Neural crest cell (in vitro differentiated cells): ENCODE results near the gene CADM1. TPM values are rescaled to one million over a fixed set of nuclear protein-coding genes. Genes with fewer than 3 reads are reported as not detected.

Experiments used
- DNase-seq: peaks from one replicate; pipeline ENCODE4 v3.0.0; 2021; ENCODE audit warnings: low read depth, mixed read lengths, low spot score
- H3K27ac Mint-ChIP-seq: one replicate; pipeline ENCODE4 v1.8.0; 2021; ENCODE audit warnings: mild to moderate bottlenecking, mixed read lengths; ENCODE audit not compliant: unreplicated experiment
- H3K27me3 Mint-ChIP-seq: 2 replicates; pipeline ENCODE4 v1.8.0; 2021; ENCODE audit warnings: low read depth, mild to moderate bottlenecking, mixed read lengths
- H3K36me3 Mint-ChIP-seq: 2 replicates; pipeline ENCODE4 v1.8.0; 2021; ENCODE audit warnings: low read depth, mild to moderate bottlenecking, mixed read lengths
- H3K4me1 Mint-ChIP-seq: 2 replicates; pipeline ENCODE4 v1.8.0; 2021; ENCODE audit warnings: mixed read lengths
- H3K4me3 Mint-ChIP-seq: one replicate; pipeline ENCODE4 v1.8.0; 2021; ENCODE audit warnings: mild to moderate bottlenecking, mixed read lengths
- H3K9me3 Mint-ChIP-seq: 2 replicates; pipeline ENCODE4 v1.8.0; 2021; ENCODE audit warnings: mixed read lengths
- total RNA-seq: library from RNA; stranded (reverse); gene quantifications from 2 replicates; pipeline ENCODE4 v1.2.1, GENCODE V29; 2021
- TF ChIP-seq, protein P1 (sequence below): fragments of 200-600 bp; sonication (generic); conservative IDR thresholded peaks from 2 replicates; pipeline ENCODE4 v1.5.0; 2021; ENCODE audit warnings: antibody characterized with exemption, mild to moderate bottlenecking

CADM1 gene
- total RNA-seq, 1 donor from 2014 or later: 112 TPM

DNA sequence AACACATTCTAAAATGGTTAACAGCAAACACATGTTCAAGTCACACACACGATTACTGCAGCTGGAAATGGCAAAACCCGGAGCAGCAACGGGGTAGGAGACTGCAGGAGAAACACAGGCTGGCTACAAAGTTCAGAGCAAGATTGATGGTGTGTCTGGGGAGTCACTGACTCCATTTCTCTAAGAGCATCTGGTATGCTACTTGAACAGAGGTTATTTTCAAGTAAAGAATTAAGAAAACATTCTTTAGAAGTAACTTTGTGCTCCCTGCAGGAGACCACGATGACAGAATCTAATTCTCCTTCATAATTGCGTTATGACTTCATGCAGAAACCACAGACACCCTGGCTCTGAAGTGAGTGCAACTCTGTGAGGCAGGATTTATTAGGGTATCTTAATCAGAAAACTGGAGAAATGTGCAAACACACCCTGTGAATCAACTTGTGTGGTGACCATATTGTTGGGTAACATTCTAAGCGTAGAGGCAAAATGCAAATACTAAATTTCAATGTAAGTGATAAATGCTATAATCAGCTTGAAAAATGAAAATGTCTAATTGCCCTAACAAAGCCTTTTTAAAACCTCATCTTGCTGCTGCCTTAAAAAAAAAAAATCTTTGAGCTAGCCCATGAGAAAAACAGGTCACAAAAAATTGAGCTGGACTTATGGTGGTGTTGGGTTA is 303.0 kb downstream of the CADM1 start:
- Mint-ChIP-seq H3K27ac (no peak overlapping the region), H3K27me3 (no peaks in the 10 kb centered on the region), H3K4me3 (no peak overlapping the region), H3K36me3 (peaks cover 8% of the 10 kb centered on the region), H3K9me3 (no peaks in the 10 kb centered on the region), H3K4me1 (peaks cover 6% of the 10 kb centered on the region)
- TF ChIP-seq, protein P1, sequence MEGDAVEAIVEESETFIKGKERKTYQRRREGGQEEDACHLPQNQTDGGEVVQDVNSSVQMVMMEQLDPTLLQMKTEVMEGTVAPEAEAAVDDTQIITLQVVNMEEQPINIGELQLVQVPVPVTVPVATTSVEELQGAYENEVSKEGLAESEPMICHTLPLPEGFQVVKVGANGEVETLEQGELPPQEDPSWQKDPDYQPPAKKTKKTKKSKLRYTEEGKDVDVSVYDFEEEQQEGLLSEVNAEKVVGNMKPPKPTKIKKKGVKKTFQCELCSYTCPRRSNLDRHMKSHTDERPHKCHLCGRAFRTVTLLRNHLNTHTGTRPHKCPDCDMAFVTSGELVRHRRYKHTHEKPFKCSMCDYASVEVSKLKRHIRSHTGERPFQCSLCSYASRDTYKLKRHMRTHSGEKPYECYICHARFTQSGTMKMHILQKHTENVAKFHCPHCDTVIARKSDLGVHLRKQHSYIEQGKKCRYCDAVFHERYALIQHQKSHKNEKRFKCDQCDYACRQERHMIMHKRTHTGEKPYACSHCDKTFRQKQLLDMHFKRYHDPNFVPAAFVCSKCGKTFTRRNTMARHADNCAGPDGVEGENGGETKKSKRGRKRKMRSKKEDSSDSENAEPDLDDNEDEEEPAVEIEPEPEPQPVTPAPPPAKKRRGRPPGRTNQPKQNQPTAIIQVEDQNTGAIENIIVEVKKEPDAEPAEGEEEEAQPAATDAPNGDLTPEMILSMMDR: no peak
- DNase-seq: no peak

DNA sequence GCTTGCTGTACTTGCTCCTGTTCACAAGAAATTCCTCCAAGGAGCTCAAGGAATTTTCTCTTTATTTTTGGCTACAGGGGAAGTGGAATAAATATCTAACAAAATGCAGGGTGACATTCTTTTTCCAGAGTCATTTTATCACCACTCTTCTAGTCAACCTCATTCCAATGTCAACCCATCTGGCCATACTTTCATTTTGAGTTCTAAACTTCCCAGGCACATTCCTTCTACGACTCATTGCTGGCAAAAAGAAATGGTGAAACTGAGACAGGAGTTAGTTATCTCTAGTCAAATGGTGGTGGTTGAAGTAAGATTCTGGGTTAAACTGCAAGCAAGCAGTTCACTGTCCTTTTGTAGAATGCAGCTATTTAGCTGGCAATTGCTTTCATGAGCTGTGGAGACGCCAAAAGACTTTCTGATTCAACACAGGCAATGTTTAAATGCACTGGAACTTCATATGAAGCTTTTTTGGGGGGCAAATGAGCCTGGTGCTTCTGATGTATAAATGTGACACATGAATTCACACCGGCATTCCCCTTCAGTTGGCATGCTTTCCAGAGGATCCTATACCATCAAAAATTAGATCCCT is 304.6 kb downstream of the CADM1 start:
- peaks cover 8% of the 10 kb centered on the region for H3K4me1 Mint-ChIP-seq
- DNase-seq: no peak
- H3K36me3 Mint-ChIP-seq: peaks cover 8% of the 10 kb centered on the region
- H3K27ac Mint-ChIP-seq: peak overlapping the region; percentile 20
- TF ChIP-seq, protein P1: no peak
- H3K4me3 Mint-ChIP-seq: no peak overlapping the region
- no peaks in the 10 kb centered on the region for H3K9me3 Mint-ChIP-seq
- H3K27me3 Mint-ChIP-seq: no peaks in the 10 kb centered on the region

- H3K27me3 Mint-ChIP-seq: no peaks in the 10 kb centered on the region
- no peak overlapping the region for H3K27ac Mint-ChIP-seq
- H3K36me3 Mint-ChIP-seq: peaks cover 8% of the 10 kb centered on the region
- H3K4me1 Mint-ChIP-seq: peaks cover 20% of the 10 kb centered on the region
- no peak overlapping the region for H3K4me3 Mint-ChIP-seq
- DNase-seq: no peak
- no peaks in the 10 kb centered on the region for H3K9me3 Mint-ChIP-seq
- TF ChIP-seq, protein P1: no peak
Observed at GRCh38 chr11:115198321-115198741, 305.9 kb downstream of the CADM1 start.

GRCh38 chr11:115197433-115197832 is 306.8 kb downstream of the CADM1 start:
- Mint-ChIP-seq H3K4me1 (peaks cover 16% of the 10 kb centered on the region), H3K4me3 (no peak overlapping the region), H3K27ac (no peak overlapping the region), H3K9me3 (no peaks in the 10 kb centered on the region), H3K27me3 (no peaks in the 10 kb centered on the region), H3K36me3 (peaks cover 8% of the 10 kb centered on the region)
- DNase-seq: no peak
- TF ChIP-seq, protein P1: no peak

GRCh38 chr11:115197031-115197430 is 307.2 kb downstream of the CADM1 start:
- no peak overlapping the region for H3K27ac Mint-ChIP-seq
- H3K9me3 Mint-ChIP-seq: no peaks in the 10 kb centered on the region
- TF ChIP-seq, protein P1: no peak
- no peak for DNase-seq
- H3K36me3 Mint-ChIP-seq: peaks cover 8% of the 10 kb centered on the region
- peaks cover 16% of the 10 kb centered on the region for H3K4me1 Mint-ChIP-seq
- no peak overlapping the region for H3K4me3 Mint-ChIP-seq
- H3K27me3 Mint-ChIP-seq: no peaks in the 10 kb centered on the region
